Keratinocyte (primary cell): ENCODE data around the gene EID1. TPM values are rescaled to one million over a fixed set of nuclear protein-coding genes. Genes with fewer than 3 reads are reported as not detected.

Source experiments
- DNase-seq: peaks from one replicate; pipeline ENCODE4 v3.0.0-alpha.2; 2011; ENCODE audit warnings: low read depth, missing footprints, low spot score
- FAIRE-seq: peaks from 2 replicates; lab custom pipeline; 2011; peaks lifted over from hg19 to GRCh38; lab: Jason Lieb, UNC
- H2AFZ ChIP-seq: 2 replicates; pipeline ENCODE4 v1.6.0; 2012; ENCODE audit warnings: low read length, control low read depth, inconsistent platforms; ENCODE audit not compliant: control insufficient read depth
- H3K27ac ChIP-seq: 2 replicates; pipeline ENCODE4 v1.5.1; 2011; ENCODE audit warnings: low read length; ENCODE audit not compliant: control insufficient read depth, insufficient read depth
- H3K27me3 ChIP-seq: 3 replicates; pipeline ENCODE4 v1.6.0; 2011; ENCODE audit warnings: low read length; ENCODE audit not compliant: control insufficient read depth, insufficient read depth; ENCODE audit errors: extremely low read depth
- H3K36me3 ChIP-seq, 2 experiments: 2 replicates in 1 of 2; 3 replicates in 1 of 2; pipeline ENCODE4 v1.5.1; 2011; ENCODE audit warnings: low read length in 2 of 2, mild to moderate bottlenecking in 1 of 2; ENCODE audit not compliant: control insufficient read depth in 2 of 2, insufficient read depth in 2 of 2; ENCODE audit errors: extremely low read depth in 1 of 2
- H3K4me1 ChIP-seq: 3 replicates; pipeline ENCODE4 v1.5.1; 2011; ENCODE audit warnings: low read length; ENCODE audit not compliant: control insufficient read depth, insufficient read depth; ENCODE audit errors: extremely low read depth
- H3K4me2 ChIP-seq: 3 replicates; pipeline ENCODE4 v1.6.0; 2011; ENCODE audit warnings: low read depth, low read length; ENCODE audit not compliant: control insufficient read depth, insufficient read depth; ENCODE audit errors: extremely low read depth
- H3K4me3 ChIP-seq, 3 experiments: fragments of 200-600 bp in 1 of 3; sonication (generic) in 1 of 3; 2 replicates in 2 of 3; 3 replicates in 1 of 3; pipeline ENCODE4 v1.5.1; 2011 to 2016; ENCODE audit warnings: low read length in 3 of 3, mild to moderate bottlenecking in 3 of 3, control low read depth in 2 of 3, inconsistent platforms in 1 of 3, low read depth in 1 of 3, mixed read lengths in 1 of 3, mixed run types in 1 of 3, moderate library complexity in 1 of 3; ENCODE audit not compliant: control insufficient read depth in 2 of 3, insufficient read depth in 2 of 3; ENCODE audit errors: extremely low read depth in 1 of 3
- H3K79me2 ChIP-seq: 2 replicates; pipeline ENCODE4 v1.6.0; 2012; ENCODE audit warnings: low read length; ENCODE audit not compliant: control insufficient read depth, insufficient read depth
- H3K9ac ChIP-seq: 3 replicates; pipeline ENCODE4 v1.6.0; 2011; ENCODE audit warnings: low read length; ENCODE audit not compliant: control insufficient read depth, insufficient read depth; ENCODE audit errors: extremely low read depth
- H3K9me1 ChIP-seq: 3 replicates; pipeline ENCODE4 v1.6.0; 2011; ENCODE audit warnings: low read length; ENCODE audit not compliant: control insufficient read depth, insufficient read depth; ENCODE audit errors: extremely low read depth
- H3K9me3 ChIP-seq: 2 replicates; pipeline ENCODE4 v1.5.1; 2012; ENCODE audit warnings: low read depth, low read length; ENCODE audit not compliant: control insufficient read depth
- H4K20me1 ChIP-seq: 3 replicates; pipeline ENCODE4 v1.6.0; 2011; ENCODE audit warnings: low read length; ENCODE audit not compliant: control insufficient read depth, insufficient read depth; ENCODE audit errors: extremely low read depth
- EZH2 ChIP-seq: IDR thresholded peaks from one replicate; pipeline ENCODE4 v1.6.1; 2012; ENCODE audit warnings: inconsistent platforms, mild to moderate bottlenecking, low read length, moderate library complexity
- dilution Hi-C: fragments of 300-500 bp; cut with MboI; formaldehyde crosslinking; loops from one replicate; pipeline ENCODE4 v1.7.0; 2020; ENCODE audit warnings: low sequenced_read_pairs; ENCODE audit not compliant: extremely low pct_ligation_motif_present
- polyA plus RNA-seq, 5 experiments: library from polyadenylated mRNA; depleted of rRNA in 3 of 5; stranded (reverse) in 3 of 5; stranded (forward) in 1 of 5; unstranded in 1 of 5; fragments of >200 nt; gene quantifications; 1 replicate in 1 of 5; 2 replicates in 3 of 5; 3 replicates in 1 of 5; pipeline versions ENCODE4 v1.2.1 to v1.2.3, GENCODE V29; 2011 to 2012; ENCODE audit warnings: missing spikeins in 2 of 5, low read depth in 1 of 5, low replicate concordance in 1 of 5
- TF ChIP-seq, protein P1 (sequence below), 3 experiments: IDR thresholded peaks in 1 of 3; conservative IDR thresholded peaks in 1 of 3; optimal IDR thresholded peaks in 1 of 3; 2 replicates in 2 of 3; 3 replicates in 1 of 3; pipeline versions ENCODE3 to v1.5.1; 2011; ENCODE audit warnings: low read length in 3 of 3, mild to moderate bottlenecking in 3 of 3, moderate library complexity in 2 of 3, control low read depth in 1 of 3, inconsistent platforms in 1 of 3; ENCODE audit not compliant: insufficient read depth in 2 of 3; ENCODE audit errors: extremely low read depth in 1 of 3

Gene EID1
- polyA plus RNA-seq, 1 donor (not counting 4 experiments of a cell fraction or from before 2014, with no cell fraction given), result 120 TPM

DNA sequence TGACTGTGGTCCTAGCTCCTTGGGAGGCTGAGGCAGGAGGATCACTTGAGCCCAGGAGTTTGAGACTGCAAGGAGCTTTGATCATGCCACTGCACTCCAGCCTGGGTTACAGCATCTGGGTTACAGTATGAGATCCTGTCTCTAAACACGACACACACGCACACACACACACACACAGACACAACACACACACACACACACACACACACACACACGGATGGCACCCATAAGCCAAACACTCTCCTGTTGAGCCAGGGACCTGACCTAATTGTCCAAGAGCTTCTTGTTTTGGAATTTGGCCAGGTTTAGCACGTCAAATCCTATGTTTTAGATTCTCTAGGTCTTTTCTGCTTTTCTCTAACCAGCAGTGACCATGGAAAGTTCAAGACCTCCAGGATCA lies 26.8 kb downstream of the EID1 start:
- Histone ChIP-seq H3K4me1 (no peaks in the 10 kb centered on the region), H3K27ac (no peak overlapping the region), H3K36me3 (no peaks in the 10 kb centered on the region), H3K79me2 (no peaks in the 10 kb centered on the region), H2AFZ (no peak overlapping the region), H3K4me3 (no peak overlapping the region), H3K27me3 (no peaks in the 10 kb centered on the region), H3K9ac (no peak overlapping the region), H3K4me2 (no peak overlapping the region), H3K9me1 (no peaks in the 10 kb centered on the region), H3K9me3 (no peaks in the 10 kb centered on the region), H4K20me1 (no peaks in the 10 kb centered on the region)
- dilution Hi-C loops, result no loop called here
- DNase-seq, result no peak
- TF ChIP-seq EZH2, result no peak
- TF ChIP-seq, protein P1, sequence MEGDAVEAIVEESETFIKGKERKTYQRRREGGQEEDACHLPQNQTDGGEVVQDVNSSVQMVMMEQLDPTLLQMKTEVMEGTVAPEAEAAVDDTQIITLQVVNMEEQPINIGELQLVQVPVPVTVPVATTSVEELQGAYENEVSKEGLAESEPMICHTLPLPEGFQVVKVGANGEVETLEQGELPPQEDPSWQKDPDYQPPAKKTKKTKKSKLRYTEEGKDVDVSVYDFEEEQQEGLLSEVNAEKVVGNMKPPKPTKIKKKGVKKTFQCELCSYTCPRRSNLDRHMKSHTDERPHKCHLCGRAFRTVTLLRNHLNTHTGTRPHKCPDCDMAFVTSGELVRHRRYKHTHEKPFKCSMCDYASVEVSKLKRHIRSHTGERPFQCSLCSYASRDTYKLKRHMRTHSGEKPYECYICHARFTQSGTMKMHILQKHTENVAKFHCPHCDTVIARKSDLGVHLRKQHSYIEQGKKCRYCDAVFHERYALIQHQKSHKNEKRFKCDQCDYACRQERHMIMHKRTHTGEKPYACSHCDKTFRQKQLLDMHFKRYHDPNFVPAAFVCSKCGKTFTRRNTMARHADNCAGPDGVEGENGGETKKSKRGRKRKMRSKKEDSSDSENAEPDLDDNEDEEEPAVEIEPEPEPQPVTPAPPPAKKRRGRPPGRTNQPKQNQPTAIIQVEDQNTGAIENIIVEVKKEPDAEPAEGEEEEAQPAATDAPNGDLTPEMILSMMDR (optimal IDR thresholded peaks at IDR 0.05 in 1 of 3, IDR thresholded peaks at IDR 0.05 in 1 of 3, conservative IDR thresholded peaks at IDR 0.05 in 1 of 3; ENCODE audit: extremely low read depth in 1 of 3, insufficient read depth in 2 of 3, low read length in 3 of 3), result no peak
- no peak for FAIRE-seq

DNA sequence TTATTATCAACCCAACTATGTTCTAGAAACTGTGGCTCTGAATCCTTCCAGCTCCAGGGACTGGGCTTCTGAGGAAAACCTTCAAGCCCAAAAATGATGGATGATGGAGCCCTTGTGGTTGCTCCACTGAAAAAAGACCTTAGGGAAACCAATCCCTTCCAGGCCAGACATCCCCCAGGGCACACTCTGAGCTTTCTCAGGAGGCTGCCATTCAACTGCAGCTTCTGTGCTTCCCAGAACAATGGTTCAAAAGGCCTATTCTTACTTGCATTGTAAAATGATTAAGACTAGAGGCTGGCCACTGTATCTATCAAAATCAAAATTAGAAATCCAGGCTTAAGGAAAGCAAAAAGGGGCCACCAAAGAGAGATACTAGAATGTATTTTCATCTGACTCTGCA lies 27.3 kb downstream of the EID1 start:
- no peaks in the 10 kb centered on the region for H3K27me3 ChIP-seq
- H3K9me3 ChIP-seq, result no peaks in the 10 kb centered on the region
- no peak overlapping the region for H2AFZ ChIP-seq
- dilution Hi-C loops, result no loop called here
- H3K4me1 ChIP-seq, result no peaks in the 10 kb centered on the region
- H3K9ac ChIP-seq, result no peak overlapping the region
- H3K4me2 ChIP-seq, result no peak overlapping the region
- H3K9me1 ChIP-seq, result no peaks in the 10 kb centered on the region
- no peak for FAIRE-seq
- TF ChIP-seq, protein P1 (optimal IDR thresholded peaks at IDR 0.05 in 1 of 3, IDR thresholded peaks at IDR 0.05 in 1 of 3, conservative IDR thresholded peaks at IDR 0.05 in 1 of 3; ENCODE audit: extremely low read depth in 1 of 3, insufficient read depth in 2 of 3, low read length in 3 of 3), result no peak
- H3K36me3 ChIP-seq, result no peaks in the 10 kb centered on the region
- DNase-seq, result no peak
- H3K27ac ChIP-seq, result no peak overlapping the region
- no peaks in the 10 kb centered on the region for H4K20me1 ChIP-seq
- no peak overlapping the region for H3K4me3 ChIP-seq
- H3K79me2 ChIP-seq, result no peaks in the 10 kb centered on the region
